Measurements from ENCODE around the gene STX8. TPM values are rescaled to one million over a fixed set of nuclear protein-coding genes. Genes with fewer than 3 reads are reported as not detected.

STX8 gene

DNA sequence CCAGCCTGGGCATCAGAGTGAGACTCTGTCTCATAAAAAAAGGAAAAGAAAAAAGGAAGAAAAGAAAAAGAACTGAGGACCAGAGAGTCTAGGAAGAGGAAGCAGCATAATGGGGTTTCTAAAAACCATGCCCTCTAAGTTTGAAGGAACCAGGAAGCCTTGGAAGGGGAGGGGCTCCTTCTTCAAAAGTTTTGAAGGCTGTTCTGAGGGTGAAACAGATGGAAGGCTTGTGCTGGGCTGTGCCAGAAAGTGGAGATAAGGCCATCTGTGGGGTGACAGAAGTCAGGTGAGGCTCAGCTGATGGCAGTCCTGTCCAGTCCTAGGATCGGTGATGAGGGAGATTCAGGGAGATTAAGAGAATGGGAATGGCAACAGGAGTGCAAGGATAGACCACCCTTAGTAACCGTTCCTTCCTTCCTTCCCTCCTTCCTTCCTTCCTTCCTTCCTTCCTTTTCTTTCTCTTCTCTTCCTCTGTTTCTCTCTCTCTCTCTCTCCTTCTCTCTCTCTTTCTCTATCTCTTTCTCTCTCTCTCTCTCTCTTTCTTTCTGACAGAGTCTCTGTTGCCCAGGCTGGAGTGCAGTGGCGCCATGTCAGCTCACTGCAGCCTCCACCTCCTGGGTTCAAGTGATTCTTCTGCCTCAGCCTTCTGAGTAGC is 371.7 kb downstream of the STX8 start:
- H2BK12ac ChIP-seq (ENCODE audit: low read length in 2 of 2): no peak overlapping the region
- no peak overlapping the region for H3K27ac ChIP-seq (ENCODE audit: low read length, poor library complexity, severe bottlenecking)
- no peaks in the 10 kb centered on the region for H3K9me3 ChIP-seq (ENCODE audit: control insufficient read depth, low read length)
- no peaks in the 10 kb centered on the region for H3K79me1 ChIP-seq (replicated peaks; ENCODE audit: low read length, poor library complexity, severe bottlenecking)
- H2BK120ac ChIP-seq (ENCODE audit: low read depth, low read length): no peak overlapping the region
- H3K27me3 ChIP-seq (ENCODE audit: control insufficient read depth in 1 of 2, insufficient read depth in 1 of 2, low read length in 2 of 2): peaks cover 25 to 33% of the 10 kb centered on the region in 2 experiments
- no peak overlapping the region for H2AFZ ChIP-seq (ENCODE audit: low read depth, low read length)
- H3K23ac ChIP-seq (ENCODE audit: low read length in 2 of 2): no peak overlapping the region
- no peak overlapping the region for H3K18ac ChIP-seq (ENCODE audit: low read depth in 1 of 2, low read length in 2 of 2)
- H3K36me3 ChIP-seq (ENCODE audit: control insufficient read depth in 1 of 2, insufficient read depth in 2 of 2, low read depth in 1 of 2, low read length in 2 of 2): no peaks in the 10 kb centered on the region
- H3K14ac ChIP-seq (ENCODE audit: low read length in 2 of 2): no peak overlapping the region
- no peak overlapping the region for H2BK15ac ChIP-seq (ENCODE audit: low read depth, poor library complexity, severe bottlenecking)
- no peak overlapping the region for H3K9ac ChIP-seq (ENCODE audit: low read length)
- no peaks in the 10 kb centered on the region for H3K4me1 ChIP-seq (ENCODE audit: control insufficient read depth, insufficient read depth, low read depth, low read length)
- H4K8ac ChIP-seq (ENCODE audit: low read length): no peak overlapping the region
- H3K4me2 ChIP-seq (ENCODE audit: low read length, poor library complexity, severe bottlenecking): no peak overlapping the region
- no peak overlapping the region for H3K4ac ChIP-seq (ENCODE audit: low read depth in 1 of 2, low read length in 2 of 2)
- no peak for DNase-seq
- no peak overlapping the region for H2BK5ac ChIP-seq (ENCODE audit: low read depth, low read length, poor library complexity, severe bottlenecking)
- H3K4me3 ChIP-seq (ENCODE audit: insufficient read depth in 1 of 2, low read depth in 1 of 2, low read length in 2 of 2): no peak overlapping the region
- 84% methylated on average over 3 of the region's 3 CpGs for whole genome bisulfite sequencing
- no peak overlapping the region for H2AK5ac ChIP-seq (ENCODE audit: low read length, severe bottlenecking)
- H4K91ac ChIP-seq (ENCODE audit: low read length): no peak overlapping the region

DNA sequence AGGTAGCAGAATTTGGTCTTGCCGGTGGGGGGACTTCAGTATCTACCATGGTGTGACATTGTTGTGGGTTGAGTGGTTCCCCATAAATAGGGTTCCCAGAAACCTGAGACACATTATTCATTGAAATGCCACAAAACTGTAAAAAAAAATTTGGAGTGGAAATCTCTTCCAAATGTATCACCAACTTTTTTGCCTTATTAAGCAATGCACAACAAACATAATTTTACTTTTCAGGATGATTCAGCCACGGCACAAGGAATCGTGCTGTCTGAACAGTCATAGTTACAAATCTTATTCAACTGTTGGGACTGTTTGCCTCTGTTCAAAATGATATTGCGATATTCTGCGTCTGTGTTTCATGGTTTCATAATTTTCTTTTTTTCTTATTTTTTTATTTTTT is 373.1 kb downstream of the STX8 start:
- no peak overlapping the region for H2AFZ ChIP-seq (ENCODE audit: low read depth, low read length)
- H2BK5ac ChIP-seq (ENCODE audit: low read depth, low read length, poor library complexity, severe bottlenecking): no peak overlapping the region
- WGBS: 92% methylated on average over 3 of the region's 5 CpGs
- no peak overlapping the region for H3K14ac ChIP-seq (ENCODE audit: low read length in 2 of 2)
- H2AK5ac ChIP-seq (ENCODE audit: low read length, severe bottlenecking): no peak overlapping the region
- H2BK12ac ChIP-seq (ENCODE audit: low read length in 2 of 2): no peak overlapping the region
- H3K4me3 ChIP-seq (ENCODE audit: insufficient read depth in 1 of 2, low read depth in 1 of 2, low read length in 2 of 2): no peak overlapping the region
- no peak overlapping the region for H3K18ac ChIP-seq (ENCODE audit: low read depth in 1 of 2, low read length in 2 of 2)
- H3K9ac ChIP-seq (ENCODE audit: low read length): no peak overlapping the region
- no peak overlapping the region for H2BK15ac ChIP-seq (ENCODE audit: low read depth, poor library complexity, severe bottlenecking)
- no peak overlapping the region for H4K8ac ChIP-seq (ENCODE audit: low read length)
- H3K27me3 ChIP-seq (ENCODE audit: control insufficient read depth in 1 of 2, insufficient read depth in 1 of 2, low read length in 2 of 2): peaks cover 36 to 41% of the 10 kb centered on the region in 2 experiments
- no peak overlapping the region for H3K4ac ChIP-seq (ENCODE audit: low read depth in 1 of 2, low read length in 2 of 2)
- no peak overlapping the region for H3K27ac ChIP-seq (ENCODE audit: low read length, poor library complexity, severe bottlenecking)
- no peaks in the 10 kb centered on the region for H3K4me1 ChIP-seq (ENCODE audit: control insufficient read depth, insufficient read depth, low read depth, low read length)
- no peak for DNase-seq
- H2BK120ac ChIP-seq (ENCODE audit: low read depth, low read length): no peak overlapping the region
- H3K79me1 ChIP-seq (replicated peaks; ENCODE audit: low read length, poor library complexity, severe bottlenecking): no peaks in the 10 kb centered on the region
- no peak overlapping the region for H4K91ac ChIP-seq (ENCODE audit: low read length)
- H3K4me2 ChIP-seq (ENCODE audit: low read length, poor library complexity, severe bottlenecking): no peak overlapping the region
- no peak overlapping the region for H3K23ac ChIP-seq (ENCODE audit: low read length in 2 of 2)
- peaks cover 2% of the 10 kb centered on the region for H3K9me3 ChIP-seq (ENCODE audit: control insufficient read depth, low read length)
- H3K36me3 ChIP-seq (ENCODE audit: control insufficient read depth in 1 of 2, insufficient read depth in 2 of 2, low read depth in 1 of 2, low read length in 2 of 2): no peaks in the 10 kb centered on the region

DNA sequence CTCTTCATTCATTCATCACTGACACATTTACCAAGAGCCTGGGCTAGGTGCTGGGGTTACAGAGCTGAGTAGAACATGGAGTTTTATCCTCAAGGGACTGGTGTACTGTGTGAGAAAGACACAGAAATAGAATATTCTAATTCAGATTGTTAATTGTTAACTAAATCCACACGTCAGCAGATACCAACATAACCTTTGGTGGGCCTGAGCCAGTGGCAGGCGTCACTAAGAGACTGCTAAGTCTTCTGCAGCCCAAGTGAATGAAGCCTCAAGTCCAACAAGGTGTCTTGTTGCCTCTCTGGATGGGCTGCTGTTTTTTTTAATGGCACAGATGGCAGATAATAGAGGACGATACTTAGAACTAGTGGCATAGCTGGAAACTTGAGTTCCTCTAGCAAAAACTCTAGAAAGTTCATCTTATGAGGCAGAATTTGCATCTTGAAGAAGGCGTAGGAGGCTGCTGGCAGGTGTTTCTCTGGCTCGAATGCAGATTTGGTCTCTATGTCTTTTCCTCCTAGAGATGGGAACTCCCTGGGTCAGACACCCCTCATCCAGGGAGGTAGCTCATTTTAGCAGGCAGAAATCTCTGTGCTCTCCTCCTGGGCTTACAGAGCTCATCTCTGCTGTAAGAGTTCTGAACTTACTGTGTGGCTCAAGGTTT is 374.8 kb downstream of the STX8 start:
- Histone ChIP-seq H3K27me3 (ENCODE audit: control insufficient read depth in 1 of 2, insufficient read depth in 1 of 2, low read length in 2 of 2) (peaks cover 41 to 50% of the 10 kb centered on the region in 2 experiments), H3K4ac (ENCODE audit: low read depth in 1 of 2, low read length in 2 of 2) (no peak overlapping the region), H3K23ac (ENCODE audit: low read length in 2 of 2) (no peak overlapping the region), H3K4me1 (ENCODE audit: control insufficient read depth, insufficient read depth, low read depth, low read length) (no peaks in the 10 kb centered on the region), H3K79me1 (replicated peaks; ENCODE audit: low read length, poor library complexity, severe bottlenecking) (no peaks in the 10 kb centered on the region), H3K27ac (ENCODE audit: low read length, poor library complexity, severe bottlenecking) (no peak overlapping the region), H3K18ac (ENCODE audit: low read depth in 1 of 2, low read length in 2 of 2) (no peak overlapping the region), H2BK5ac (ENCODE audit: low read depth, low read length, poor library complexity, severe bottlenecking) (no peak overlapping the region), H2AFZ (ENCODE audit: low read depth, low read length) (no peak overlapping the region), H2BK12ac (ENCODE audit: low read length in 2 of 2) (no peak overlapping the region), H3K4me2 (ENCODE audit: low read length, poor library complexity, severe bottlenecking) (no peak overlapping the region), H2AK5ac (ENCODE audit: low read length, severe bottlenecking) (no peak overlapping the region), H3K36me3 (ENCODE audit: control insufficient read depth in 1 of 2, insufficient read depth in 2 of 2, low read depth in 1 of 2, low read length in 2 of 2) (no peaks in the 10 kb centered on the region), H3K14ac (ENCODE audit: low read length in 2 of 2) (no peak overlapping the region), H2BK15ac (ENCODE audit: low read depth, poor library complexity, severe bottlenecking) (no peak overlapping the region), H3K9ac (ENCODE audit: low read length) (no peak overlapping the region), H3K4me3 (ENCODE audit: insufficient read depth in 1 of 2, low read depth in 1 of 2, low read length in 2 of 2) (no peak overlapping the region), H3K9me3 (ENCODE audit: control insufficient read depth, low read length) (peaks cover 2% of the 10 kb centered on the region), H2BK120ac (ENCODE audit: low read depth, low read length) (no peak overlapping the region), H4K8ac (ENCODE audit: low read length) (no peak overlapping the region), H4K91ac (ENCODE audit: low read length) (no peak overlapping the region)
- whole genome bisulfite sequencing: 70% methylated on average over 5 of the region's 5 CpGs
- no peak for DNase-seq

Small RNA genes lying within 50 kb of the gene (small RNA-seq; reads per million reads assigned to genes)
- gene AC005695.3 (ENCODE audit: low read depth): not detected

Data from mesenchymal stem cell (in vitro differentiated cells and primary cell).